HUES6 (cell line): Measurements from ENCODE around the gene IMP4.

Source experiments
- H3K27ac ChIP-seq: 2 replicates; pipeline ENCODE4 v1.7.0; 2013; ENCODE audit warnings: low read depth, mild to moderate bottlenecking, low read length, inconsistent platforms
- H3K27me3 ChIP-seq: 2 replicates; pipeline ENCODE4 v1.6.1; 2013; ENCODE audit warnings: low read length; ENCODE audit not compliant: control insufficient read depth, insufficient read depth
- H3K36me3 ChIP-seq: 2 replicates; pipeline ENCODE4 v1.6.1; 2013; ENCODE audit warnings: low read length; ENCODE audit not compliant: control insufficient read depth, insufficient read depth
- H3K4me1 ChIP-seq: 2 replicates; pipeline ENCODE4 v1.6.1; 2013; ENCODE audit warnings: low read length; ENCODE audit not compliant: control insufficient read depth, insufficient read depth
- H3K4me3 ChIP-seq: 2 replicates; pipeline ENCODE4 v1.5.1; 2013; ENCODE audit warnings: low read depth, low read length
- H3K9ac ChIP-seq: one replicate; pipeline ENCODE4 v1.6.1; 2013; ENCODE audit warnings: mild to moderate bottlenecking, low read length
- H3K9me3 ChIP-seq: 2 replicates; pipeline ENCODE4 v1.6.1; 2013; ENCODE audit warnings: low read depth, low read length; ENCODE audit not compliant: control insufficient read depth, insufficient read depth

IMP4 gene

GRCh38 chr2:130371723-130372054 lies 29.0 kb downstream of the IMP4 start:
- H3K4me3 ChIP-seq = peak overlapping the region; percentile 96
- H3K27me3 ChIP-seq = no peaks in the 10 kb centered on the region
- H3K36me3 ChIP-seq = peaks cover 4% of the 10 kb centered on the region; the same call in 1 of the 2 replicates
- H3K4me1 ChIP-seq = peaks cover 17% of the 10 kb centered on the region
- 0 out of 2 replicates have a peak, but pooled peaks cover 2% of the 10 kb centered on the region for H3K9me3 ChIP-seq
- H3K27ac ChIP-seq = no peak overlapping the region
- peak overlapping the region; percentile 74 for H3K9ac ChIP-seq

DNA sequence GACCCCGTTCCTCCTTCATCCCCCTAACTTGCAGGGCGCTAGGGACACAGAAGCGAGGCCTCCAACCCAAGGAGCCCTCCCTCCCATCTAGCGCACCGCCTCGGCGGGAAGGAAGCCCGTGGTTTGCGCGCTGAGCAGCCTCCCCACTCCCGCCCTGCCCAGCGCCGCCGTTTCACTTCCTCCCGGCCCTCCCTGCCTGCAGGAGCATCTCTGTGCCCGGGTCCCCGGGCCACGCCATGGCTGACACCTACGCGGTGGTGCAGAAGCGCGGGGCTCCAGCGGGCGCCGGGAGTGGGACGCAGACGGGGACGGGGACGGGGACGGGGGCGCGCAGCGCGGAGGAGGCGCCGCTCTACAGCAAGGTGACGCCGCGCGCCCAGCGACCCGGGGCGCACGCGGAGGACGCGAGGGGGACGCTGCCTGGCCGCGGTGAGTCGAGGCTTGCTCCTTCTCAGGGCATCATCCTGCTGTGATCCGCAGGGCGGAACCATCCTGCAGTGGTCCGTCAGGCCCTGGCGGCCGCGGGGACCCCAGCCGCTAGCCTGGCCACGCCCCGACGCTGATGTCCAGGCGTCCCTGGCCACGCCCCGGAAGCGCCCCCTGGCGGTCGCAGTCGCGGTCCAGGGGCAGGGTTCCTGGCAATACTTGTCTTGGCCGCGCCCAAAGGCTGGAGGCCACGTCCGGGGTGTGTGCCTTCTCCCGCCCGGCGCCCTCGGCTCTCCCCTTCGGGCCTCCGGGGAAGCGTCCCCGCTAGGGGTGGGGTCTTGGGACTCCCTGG lies 29.5 kb downstream of the IMP4 start:
- H3K36me3 ChIP-seq = peaks cover 4% of the 10 kb centered on the region; the same call in 1 of the 2 replicates
- H3K27ac ChIP-seq = peak overlapping the region; percentile 72
- H3K4me3 ChIP-seq = peak overlapping the region; percentile 96
- no peaks in the 10 kb centered on the region for H3K9me3 ChIP-seq
- peak overlapping the region; percentile 74 for H3K9ac ChIP-seq
- H3K4me1 ChIP-seq = peaks cover 17% of the 10 kb centered on the region
- no peaks in the 10 kb centered on the region for H3K27me3 ChIP-seq

DNA sequence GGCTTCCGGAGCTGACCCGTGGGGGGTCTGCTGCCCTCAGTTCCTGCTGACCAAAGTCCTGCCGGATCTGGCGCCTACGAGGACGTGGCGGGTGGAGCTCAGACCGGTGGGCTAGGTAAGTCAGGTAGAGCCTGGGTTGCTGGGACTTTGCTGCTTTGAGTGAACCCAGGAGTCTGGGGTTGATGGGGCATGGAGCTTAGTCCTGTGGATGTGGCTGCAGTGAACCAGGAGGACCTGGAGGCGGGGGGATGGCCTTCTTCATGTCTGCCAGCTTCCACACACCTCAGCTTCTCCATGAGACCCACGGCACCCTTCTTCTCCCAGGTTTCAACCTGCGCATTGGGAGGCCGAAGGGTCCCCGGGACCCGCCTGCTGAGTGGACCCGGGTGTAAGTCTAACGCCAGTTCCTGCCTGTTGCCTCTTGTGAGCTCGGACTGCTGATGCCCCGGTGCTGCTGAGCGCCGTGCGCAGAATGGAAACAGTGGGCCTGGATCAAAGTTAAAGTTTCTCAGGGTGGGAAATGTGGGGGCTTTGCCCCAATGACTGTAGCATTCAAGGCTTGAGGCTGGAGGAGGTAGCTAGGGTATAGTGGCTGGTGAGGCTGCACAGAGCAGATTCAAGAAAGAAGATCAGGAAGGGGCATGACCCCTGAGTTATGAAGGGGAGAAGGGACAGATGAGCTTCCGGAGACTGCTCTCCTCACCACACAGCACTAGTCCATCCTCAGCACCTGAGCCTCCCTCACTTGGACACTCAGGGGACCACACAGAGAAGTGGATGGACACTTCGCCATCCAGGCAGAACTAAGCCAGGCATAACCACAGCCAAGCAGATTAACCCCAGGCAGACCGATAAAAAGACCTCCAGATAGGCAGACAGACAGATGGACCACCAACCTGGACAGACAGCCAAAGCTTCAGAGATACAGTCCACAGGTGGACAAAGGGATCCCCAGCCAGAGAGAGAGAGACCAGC lies 30.4 kb downstream of the IMP4 start:
- H3K9ac ChIP-seq = peak overlapping the region; percentile 74
- H3K4me1 ChIP-seq = peaks cover 17% of the 10 kb centered on the region
- H3K4me3 ChIP-seq = peak overlapping the region; percentile 96
- peaks cover 4% of the 10 kb centered on the region; the same call in 1 of the 2 replicates for H3K36me3 ChIP-seq
- no peaks in the 10 kb centered on the region for H3K27me3 ChIP-seq
- no peaks in the 10 kb centered on the region for H3K9me3 ChIP-seq
- peak overlapping the region; percentile 72 for H3K27ac ChIP-seq

DNA sequence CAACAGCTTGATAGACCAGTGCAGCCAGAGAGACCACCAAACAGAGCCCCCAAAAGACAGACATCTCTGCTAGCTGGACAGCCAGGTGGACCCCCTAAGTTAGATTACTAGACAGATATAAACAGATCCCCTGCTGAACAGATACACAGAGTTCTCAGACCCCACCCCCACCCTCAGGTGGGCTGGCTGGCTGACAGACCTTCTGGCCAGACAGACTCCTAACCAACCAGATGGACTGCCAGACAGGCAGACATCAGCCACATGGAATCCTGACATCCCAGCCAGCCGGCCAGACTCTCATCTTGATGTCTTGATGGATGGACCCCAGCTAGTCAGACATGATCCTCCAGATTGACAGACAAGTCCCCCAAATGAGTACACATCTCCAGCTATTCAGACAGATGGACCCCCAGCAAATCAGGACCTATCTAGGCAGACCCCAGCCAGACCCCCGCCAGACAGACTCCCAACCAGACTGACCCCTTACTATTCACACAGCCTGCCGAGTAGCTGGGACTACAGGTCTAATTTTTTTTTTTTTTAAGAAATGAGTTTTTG lies 31.2 kb downstream of the IMP4 start:
- H3K4me3 ChIP-seq = no peak overlapping the region
- H3K36me3 ChIP-seq = peaks cover 4% of the 10 kb centered on the region; the same call in 1 of the 2 replicates
- H3K9me3 ChIP-seq = no peaks in the 10 kb centered on the region
- H3K4me1 ChIP-seq = peaks cover 13% of the 10 kb centered on the region
- H3K27me3 ChIP-seq = no peaks in the 10 kb centered on the region
- no peak overlapping the region for H3K9ac ChIP-seq
- H3K27ac ChIP-seq = no peak overlapping the region

GRCh38 chr2:130374587-130375290 lies 32.0 kb downstream of the IMP4 start:
- Histone ChIP-seq H3K27ac (no peak overlapping the region), H3K4me3 (no peak overlapping the region), H3K9me3 (no peaks in the 10 kb centered on the region), H3K36me3 (peaks cover 4% of the 10 kb centered on the region; the same call in 1 of the 2 replicates), H3K9ac (no peak overlapping the region), H3K4me1 (peaks cover 4% of the 10 kb centered on the region), H3K27me3 (no peaks in the 10 kb centered on the region)

GRCh38 chr2:130375291-130376266 lies 32.9 kb downstream of the IMP4 start:
- H3K4me3 ChIP-seq = no peak overlapping the region
- H3K27me3 ChIP-seq = no peaks in the 10 kb centered on the region
- H3K36me3 ChIP-seq = peaks cover 2% of the 10 kb centered on the region; the same call in 1 of the 2 replicates
- no peaks in the 10 kb centered on the region for H3K9me3 ChIP-seq
- peaks cover 6% of the 10 kb centered on the region; the same call in 1 of the 2 replicates for H3K4me1 ChIP-seq
- H3K27ac ChIP-seq = no peak overlapping the region
- no peak overlapping the region for H3K9ac ChIP-seq

DNA sequence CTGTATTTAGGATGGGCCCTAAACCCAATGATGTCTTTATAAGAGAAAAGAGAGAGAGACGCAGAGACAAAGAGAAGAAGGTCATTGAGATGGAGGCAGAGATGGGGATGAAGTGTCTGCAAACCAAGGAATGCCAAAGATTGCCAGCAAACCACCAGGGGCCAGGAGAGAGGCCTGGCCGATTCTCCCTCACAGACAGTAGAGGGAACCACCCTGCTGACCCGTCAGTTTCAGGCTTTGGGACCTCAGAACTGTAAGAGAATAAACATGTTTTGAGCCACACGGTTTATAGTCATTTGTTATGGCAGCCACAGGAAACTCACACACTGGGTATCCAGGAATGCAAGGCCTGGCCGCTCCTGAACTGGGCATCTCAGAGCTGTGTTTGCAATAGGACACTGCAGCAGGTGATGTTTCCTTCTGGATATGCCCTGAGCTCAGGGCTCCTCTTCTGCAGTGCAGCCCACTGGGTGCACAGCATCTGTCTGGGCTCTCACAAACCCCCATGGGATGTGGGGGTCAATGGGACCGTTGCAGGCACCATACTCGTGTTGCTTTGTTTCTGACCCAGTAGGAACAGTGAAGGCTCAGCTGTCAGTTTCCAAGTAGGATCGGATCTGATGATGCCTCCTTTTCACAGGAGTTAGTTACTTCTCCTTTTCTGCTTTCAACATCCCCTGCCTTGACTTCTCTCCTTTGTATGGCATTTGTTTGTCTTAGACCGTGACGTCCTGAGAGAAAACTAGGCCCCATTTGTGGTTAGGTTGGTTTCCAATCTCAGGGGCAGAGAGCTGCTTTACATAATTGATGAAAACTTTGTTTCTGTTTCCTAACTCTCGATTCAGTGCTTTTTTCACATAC lies 34.0 kb downstream of the IMP4 start:
- no peak overlapping the region for H3K9ac ChIP-seq
- no peaks in the 10 kb centered on the region for H3K9me3 ChIP-seq
- no peaks in the 10 kb centered on the region for H3K36me3 ChIP-seq
- H3K27ac ChIP-seq = no peak overlapping the region
- no peaks in the 10 kb centered on the region for H3K27me3 ChIP-seq
- H3K4me1 ChIP-seq = peaks cover 6% of the 10 kb centered on the region; the same call in 1 of the 2 replicates
- H3K4me3 ChIP-seq = no peak overlapping the region

GRCh38 chr2:130377491-130377890 lies 34.8 kb downstream of the IMP4 start:
- Histone ChIP-seq H3K27me3 (no peaks in the 10 kb centered on the region), H3K27ac (no peak overlapping the region), H3K4me3 (no peak overlapping the region), H3K9me3 (no peaks in the 10 kb centered on the region), H3K4me1 (peaks cover 6% of the 10 kb centered on the region; the same call in 1 of the 2 replicates), H3K36me3 (no peaks in the 10 kb centered on the region), H3K9ac (no peak overlapping the region)

GRCh38 chr2:130378206-130378897 lies 35.7 kb downstream of the IMP4 start:
- H3K36me3 ChIP-seq = no peaks in the 10 kb centered on the region
- no peaks in the 10 kb centered on the region for H3K9me3 ChIP-seq
- no peaks in the 10 kb centered on the region for H3K27me3 ChIP-seq
- peaks cover 2% of the 10 kb centered on the region; the same call in 1 of the 2 replicates for H3K4me1 ChIP-seq
- H3K4me3 ChIP-seq = no peak overlapping the region
- no peak overlapping the region for H3K27ac ChIP-seq
- H3K9ac ChIP-seq = no peak overlapping the region
